ENCODE data around the gene PRR35.

Gene PRR35

GRCh38 chr16:580141-580945 lies 20.1 kb downstream of the PRR35 start:
- no peak overlapping the region for H3K4me3 ChIP-seq (ENCODE audit: low read length)
- no peak for TF ChIP-seq CTCF (conservative IDR thresholded peaks at IDR 0.05; ENCODE audit: low read depth, low read length)
- no peak for DNase-seq (ENCODE audit: low read depth)

GRCh38 chr16:580946-581498 lies 20.8 kb downstream of the PRR35 start:
- no peak overlapping the region for H3K4me3 ChIP-seq (ENCODE audit: low read length)

GRCh38 chr16:582218-582613 lies 22.0 kb downstream of the PRR35 start:
- no peak overlapping the region for H3K4me3 ChIP-seq (ENCODE audit: low read length)
- no peak for TF ChIP-seq CTCF (conservative IDR thresholded peaks at IDR 0.05; ENCODE audit: low read depth, low read length)
- DNase-seq (ENCODE audit: low read depth), result no peak

More at GRCh38 chr16:580946-581498, 20.8 kb downstream of the PRR35 start:
- TF ChIP-seq CTCF (conservative IDR thresholded peaks at IDR 0.05; ENCODE audit: low read depth, low read length), result no peak
- DNase-seq (ENCODE audit: low read depth), result no peak

DNA sequence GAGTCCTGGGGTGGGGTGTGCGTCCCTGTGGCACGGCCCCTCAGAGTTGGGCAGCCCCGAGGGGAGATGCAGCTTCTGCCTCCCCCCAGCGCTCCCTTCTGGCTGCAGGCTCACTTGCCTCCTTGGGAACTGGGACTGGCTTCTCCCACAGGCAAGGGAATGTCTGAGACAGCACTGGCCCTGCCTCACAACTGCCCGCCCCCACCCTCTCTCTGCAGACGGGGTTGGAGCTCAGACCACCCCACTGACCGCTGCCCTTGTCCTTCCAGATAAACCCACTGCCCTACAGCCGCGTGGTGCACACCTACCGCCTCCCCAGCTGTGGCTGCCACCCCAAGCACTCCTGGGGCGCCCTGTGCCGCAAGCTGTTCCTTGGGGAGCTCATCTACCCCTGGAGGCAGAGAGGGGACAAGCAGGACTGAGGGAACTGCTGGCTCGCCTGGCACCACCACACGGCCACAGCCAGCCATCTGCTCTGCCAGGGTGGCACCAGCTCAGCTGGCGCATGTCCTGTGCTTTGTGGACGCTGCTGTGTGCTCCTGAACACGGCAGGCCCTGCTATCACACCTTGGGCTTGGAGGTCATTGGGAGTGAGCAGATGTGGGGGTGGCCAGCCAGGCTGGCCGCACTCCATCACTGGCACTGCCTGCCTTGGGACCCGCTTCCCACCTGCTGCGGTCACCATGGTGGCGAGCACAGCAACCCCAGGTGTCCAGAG lies 22.6 kb downstream of the PRR35 start:
- no peak overlapping the region for H3K4me3 ChIP-seq (ENCODE audit: low read length)
- no peak for TF ChIP-seq CTCF (conservative IDR thresholded peaks at IDR 0.05; ENCODE audit: low read depth, low read length)
- no peak for DNase-seq (ENCODE audit: low read depth)

DNA sequence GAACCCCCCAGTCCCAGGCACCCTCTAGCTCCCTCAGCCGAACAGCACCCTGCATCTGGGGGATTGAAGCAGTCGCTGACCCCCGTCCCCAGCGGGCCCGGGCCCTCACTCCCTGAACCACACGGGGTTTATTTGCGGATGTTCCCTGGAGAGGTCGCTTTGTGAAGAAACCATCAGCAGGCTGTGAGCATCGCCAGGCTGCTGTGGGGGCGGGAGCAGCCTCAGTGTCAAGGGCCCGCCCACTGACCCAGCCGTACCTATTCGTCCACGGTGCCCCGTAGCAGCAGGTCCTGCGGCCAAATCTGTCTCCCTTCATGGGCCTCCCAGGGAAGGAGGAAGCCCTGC lies 23.2 kb downstream of the PRR35 start:
- no peak for TF ChIP-seq CTCF (conservative IDR thresholded peaks at IDR 0.05; ENCODE audit: low read depth, low read length)
- no peak overlapping the region for H3K4me3 ChIP-seq (ENCODE audit: low read length)
- no peak for DNase-seq (ENCODE audit: low read depth)

GRCh38 chr16:583815-584591 lies 23.8 kb downstream of the PRR35 start:
- TF ChIP-seq CTCF (conservative IDR thresholded peaks at IDR 0.05; ENCODE audit: low read depth, low read length), result no peak
- no peak for DNase-seq (ENCODE audit: low read depth)
- H3K4me3 ChIP-seq (ENCODE audit: low read length), result no peak overlapping the region
